Lung (tissue), 12 donors: ENCODE data around the gene LHFPL3. TPM values are rescaled to one million over a fixed set of nuclear protein-coding genes. Genes with fewer than 3 reads are reported as not detected.

Source experiments
- ATAC-seq: fragments of 200-7000 bp; cut with Tn5 transposase; one replicate; pipeline ENCODE4 v1.9.1; 2020; ENCODE audit warnings: moderate number of reproducible peaks; ENCODE audit not compliant: insufficient read depth, low FRiP score
- DNase-seq, 3 donors: peaks; one replicate each; pipeline ENCODE4 v3.0.0-alpha.2; 2013 to 2017
- H3K27ac ChIP-seq, 2 donors: one replicate each; pipeline ENCODE4 v1.5.1; 2013; ENCODE audit warnings: mild to moderate bottlenecking in 2 of 2, moderate library complexity in 2 of 2, control low read depth in 1 of 2, inconsistent platforms in 1 of 2, low read depth in 1 of 2, low read length in 1 of 2
- H3K27me3 ChIP-seq, 3 donors: one replicate each; pipeline ENCODE4 v1.5.1; 2013; ENCODE audit warnings: low read length in 2 of 3; ENCODE audit not compliant: control insufficient read depth in 3 of 3, insufficient read depth in 3 of 3
- H3K36me3 ChIP-seq, 4 donors: one replicate each; pipeline ENCODE4 v1.5.1; 2013; ENCODE audit warnings: low read length in 4 of 4, mild to moderate bottlenecking in 1 of 4, moderate library complexity in 1 of 4; ENCODE audit not compliant: control insufficient read depth in 4 of 4, insufficient read depth in 4 of 4
- H3K4me1 ChIP-seq, 5 donors: one replicate each; pipeline ENCODE4 v1.5.1; 2013; ENCODE audit warnings: low read length in 5 of 5, mild to moderate bottlenecking in 2 of 5, moderate library complexity in 1 of 5; ENCODE audit not compliant: control insufficient read depth in 5 of 5, insufficient read depth in 5 of 5
- H3K4me3 ChIP-seq: one replicate; pipeline ENCODE4 v1.5.1; 2013; ENCODE audit warnings: mild to moderate bottlenecking, control low read depth, moderate library complexity
- H3K9ac ChIP-seq, 2 donors: one replicate each; pipeline ENCODE4 v1.5.1; 2013; ENCODE audit warnings: low read length in 2 of 2, control low read depth in 1 of 2; ENCODE audit not compliant: insufficient read depth in 1 of 2
- H3K9me3 ChIP-seq, 4 donors: one replicate each; pipeline ENCODE4 v1.5.1; 2013; ENCODE audit warnings: low read length in 3 of 4, mild to moderate bottlenecking in 1 of 4, moderate library complexity in 1 of 4; ENCODE audit not compliant: control insufficient read depth in 4 of 4, insufficient read depth in 3 of 4
- CTCF ChIP-seq: IDR thresholded peaks from 2 replicates; pipeline ENCODE4 v1.5.1; 2012; ENCODE audit warnings: mild to moderate bottlenecking; ENCODE audit errors: control extremely low read depth, extremely low read depth
- WGBS, 2 donors: extraction: QIAGEN DNeasy Blood & Tissue Kit; methylation state at CpG; one replicate each; pipeline ENCODE4 v1.1.7; 2013; 5-methylcytosine and 5-hydroxymethylcytosine counted together
- polyA plus RNA-seq, 2 donors: library from polyadenylated mRNA; stranded (reverse); fragments of 200-250 nt; gene quantifications; one replicate each; pipeline ENCODE4 v1.2.1, GENCODE V29; 2013
- total RNA-seq, 2 donors: library from RNA; depleted of rRNA in 1 of 2; stranded (reverse); fragments of >200 nt in 1 of 2; gene quantifications; one replicate each; pipeline ENCODE4 v1.2.1, GENCODE V29; 2014 to 2021
- donor health status: control.
- donor health status: control.
- donor health status: Bipolar disorder and iron deficiency.
- donor health status: healthy.
- donor health status: DM: yes; HTN: yes; CAD: no.

The LHFPL3 gene
- total and polyA plus RNA-seq, 4 donors, result not detected

GRCh38 chr7:104679085-104679484, 350.7 kb downstream of the LHFPL3 start:
- TF ChIP-seq CTCF, result no peak
- H3K36me3 ChIP-seq, result no peaks in the 10 kb centered on the region
- H3K4me1 ChIP-seq, result no peaks in the 10 kb centered on the region
- H3K27ac ChIP-seq, result no peak overlapping the region
- no peak overlapping the region for H3K4me3 ChIP-seq
- no peak overlapping the region for H3K9ac ChIP-seq
- DNase-seq, result no peak
- H3K9me3 ChIP-seq, result no peaks in the 10 kb centered on the region
- no peak for ATAC-seq
- no peaks in the 10 kb centered on the region for H3K27me3 ChIP-seq
- 90% methylated on average over 1 of the region's 1 CpG for WGBS, 2 donors

DNA sequence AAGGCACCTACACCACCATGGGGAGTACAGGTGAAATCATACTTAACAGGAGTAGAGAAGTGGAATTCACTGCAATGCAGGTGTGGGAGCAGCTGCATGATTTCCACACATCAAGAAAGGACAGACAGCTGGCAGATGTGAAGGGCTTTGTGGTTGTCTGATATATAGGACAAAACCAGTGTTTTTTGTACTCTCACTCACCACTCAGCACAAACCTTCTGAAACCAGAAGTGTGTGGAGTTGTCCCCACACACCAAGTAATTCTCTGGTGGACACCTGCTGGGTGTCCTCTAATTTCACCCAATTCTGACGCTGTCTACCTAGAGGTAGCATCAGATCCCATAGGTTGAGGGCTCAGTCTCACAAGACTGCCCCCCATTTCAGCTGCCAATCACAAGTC, 357.9 kb downstream of the LHFPL3 start:
- DNase-seq (no peak), ATAC-seq (no peak)
- WGBS, 2 donors, result 90 to 95% methylated on average over 1 of the region's 1 CpG
- Histone ChIP-seq H3K27ac (no peak overlapping the region), H3K4me3 (no peak overlapping the region), H3K27me3 (no peaks in the 10 kb centered on the region), H3K4me1 (no peaks in the 10 kb centered on the region), H3K9me3 (peaks cover 0 to 2% (median 0%) of the 10 kb centered on the region in 4 donors), H3K9ac (no peak overlapping the region), H3K36me3 (no peaks in the 10 kb centered on the region)
- TF ChIP-seq CTCF, result no peak

- Histone ChIP-seq H3K4me1 (no peaks in the 10 kb centered on the region), H3K36me3 (no peaks in the 10 kb centered on the region), H3K9me3 (peaks cover 0 to 9% (median 0%) of the 10 kb centered on the region in 4 donors), H3K9ac (no peak overlapping the region), H3K27me3 (no peaks in the 10 kb centered on the region), H3K4me3 (no peak overlapping the region), H3K27ac (no peak overlapping the region)
- no peak for TF ChIP-seq CTCF
- WGBS, 2 donors, result 66 to 73% methylated on average over 2 of the region's 2 CpGs
- DNase-seq (no peak), ATAC-seq (no peak)
Observed at GRCh38 chr7:104694710-104695109, 366.3 kb downstream of the LHFPL3 start.

GRCh38 chr7:104695563-104695962, 367.2 kb downstream of the LHFPL3 start:
- Histone ChIP-seq H3K36me3 (no peaks in the 10 kb centered on the region), H3K4me1 (no peaks in the 10 kb centered on the region), H3K9me3 (peaks cover 0 to 9% (median 0%) of the 10 kb centered on the region in 4 donors), H3K27ac (no peak overlapping the region), H3K27me3 (no peaks in the 10 kb centered on the region), H3K9ac (no peak overlapping the region), H3K4me3 (no peak overlapping the region)
- ATAC-seq (no peak), DNase-seq (no peak)
- TF ChIP-seq CTCF, result no peak
